SK-N-MC (cell line): ENCODE measurements around the gene PCDH1.

ENCODE experiments used
- EZH2 ChIP-seq: fragments of 200-600 bp; sonication (generic); IDR thresholded peaks from one replicate; pipeline ENCODE4 v1.6.1; 2017; ENCODE audit warnings: antibody characterized with exemption
- POLR2AphosphoS5 ChIP-seq: IDR thresholded peaks from 2 replicates; pipeline ENCODE4 v1.6.1; 2012; ENCODE audit warnings: mild to moderate bottlenecking, low read depth, low read length, borderline replicate concordance

- TF ChIP-seq POLR2AphosphoS5, result no peak
- TF ChIP-seq EZH2, result no peak
Observed at GRCh38 chr5:141865406-141865805, 12.8 kb downstream of the PCDH1 start.
